ENCODE data around the gene CCDC93.

DNA sequence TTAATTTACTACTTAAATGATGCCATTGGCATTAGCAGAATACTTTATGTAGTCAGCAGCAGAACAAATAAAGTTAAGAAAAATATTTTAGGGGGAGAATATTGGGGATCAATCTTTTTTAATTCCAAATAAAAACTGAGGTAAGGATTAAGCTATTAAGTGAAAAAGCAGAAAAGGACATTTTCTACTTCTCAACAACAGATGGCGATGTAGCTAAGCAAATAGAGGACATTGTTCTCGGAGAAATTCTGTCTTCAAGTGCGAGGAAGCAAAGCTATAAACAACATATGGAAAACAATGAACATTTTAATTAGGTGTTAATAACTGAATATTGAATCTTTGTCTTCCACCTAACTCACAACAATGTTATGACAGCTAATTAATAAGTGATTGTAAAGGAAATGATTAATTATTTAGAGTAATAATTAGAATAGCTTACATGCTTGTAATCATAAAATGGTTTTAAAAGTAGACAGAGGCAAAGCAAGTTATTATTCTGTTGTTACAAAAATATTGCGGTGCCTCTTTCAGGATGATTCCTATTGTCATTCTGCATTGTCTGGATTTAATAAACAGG lies 32.9 kb upstream of the CCDC93 start:
- TF ChIP-seq POLR2A (IDR thresholded peaks at IDR 0.05) = no peak
- TF ChIP-seq, protein P1, sequence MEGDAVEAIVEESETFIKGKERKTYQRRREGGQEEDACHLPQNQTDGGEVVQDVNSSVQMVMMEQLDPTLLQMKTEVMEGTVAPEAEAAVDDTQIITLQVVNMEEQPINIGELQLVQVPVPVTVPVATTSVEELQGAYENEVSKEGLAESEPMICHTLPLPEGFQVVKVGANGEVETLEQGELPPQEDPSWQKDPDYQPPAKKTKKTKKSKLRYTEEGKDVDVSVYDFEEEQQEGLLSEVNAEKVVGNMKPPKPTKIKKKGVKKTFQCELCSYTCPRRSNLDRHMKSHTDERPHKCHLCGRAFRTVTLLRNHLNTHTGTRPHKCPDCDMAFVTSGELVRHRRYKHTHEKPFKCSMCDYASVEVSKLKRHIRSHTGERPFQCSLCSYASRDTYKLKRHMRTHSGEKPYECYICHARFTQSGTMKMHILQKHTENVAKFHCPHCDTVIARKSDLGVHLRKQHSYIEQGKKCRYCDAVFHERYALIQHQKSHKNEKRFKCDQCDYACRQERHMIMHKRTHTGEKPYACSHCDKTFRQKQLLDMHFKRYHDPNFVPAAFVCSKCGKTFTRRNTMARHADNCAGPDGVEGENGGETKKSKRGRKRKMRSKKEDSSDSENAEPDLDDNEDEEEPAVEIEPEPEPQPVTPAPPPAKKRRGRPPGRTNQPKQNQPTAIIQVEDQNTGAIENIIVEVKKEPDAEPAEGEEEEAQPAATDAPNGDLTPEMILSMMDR (IDR thresholded peaks at IDR 0.05) = peak; percentile 32 to 45
